GM23248 (cell line): ENCODE measurements around the gene NSD1.

Experiments
- EZH2 ChIP-seq: fragments of 200-600 bp; sonication (generic); IDR thresholded peaks from 2 replicates; pipeline ENCODE4 v1.6.1; 2018; ENCODE audit warnings: antibody characterized with exemption, mild to moderate bottlenecking; ENCODE audit not compliant: insufficient read depth, poor library complexity, severe bottlenecking
- EZH2phosphoT487 ChIP-seq: fragments of 200-600 bp; sonication (generic); IDR thresholded peaks from 2 replicates; pipeline ENCODE4 v1.6.1; 2018; ENCODE audit warnings: antibody characterized with exemption, moderate library complexity, mild to moderate bottlenecking, low read depth; ENCODE audit not compliant: insufficient read depth

- TF ChIP-seq EZH2 (no peak), EZH2phosphoT487 (no peak)
Measured at GRCh38 chr5:177234841-177235240, 101.3 kb downstream of the NSD1 start.
